Measurements from ENCODE around the gene CSF1. TPM values are rescaled to one million over a fixed set of nuclear protein-coding genes. Genes with fewer than 3 reads are reported as not detected.

The CSF1 gene
- total and polyA plus RNA-seq, 9 donors = 13.1 to 57.6 (median 44.3) TPM

DNA sequence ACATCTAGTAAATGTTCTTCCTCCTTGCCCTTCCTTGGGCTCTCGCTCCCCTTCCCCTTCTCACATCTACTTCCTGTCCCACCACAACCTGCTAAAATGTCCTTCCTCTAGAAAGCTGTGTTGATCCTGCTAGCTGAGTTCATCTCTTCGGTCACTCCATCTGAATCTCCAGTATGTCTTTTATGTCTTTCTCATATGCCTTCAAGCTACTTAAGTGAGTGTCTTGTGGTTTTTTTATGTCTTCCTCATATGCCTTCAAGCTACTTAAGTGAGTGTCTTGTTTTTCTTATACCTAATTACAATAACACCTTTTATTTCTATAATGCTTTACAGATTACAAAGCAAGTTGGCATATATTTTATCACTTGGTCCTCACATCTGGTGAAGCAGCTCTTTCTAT lies 33.9 kb downstream of the CSF1 start:
- no peak for DNase-seq

DNA sequence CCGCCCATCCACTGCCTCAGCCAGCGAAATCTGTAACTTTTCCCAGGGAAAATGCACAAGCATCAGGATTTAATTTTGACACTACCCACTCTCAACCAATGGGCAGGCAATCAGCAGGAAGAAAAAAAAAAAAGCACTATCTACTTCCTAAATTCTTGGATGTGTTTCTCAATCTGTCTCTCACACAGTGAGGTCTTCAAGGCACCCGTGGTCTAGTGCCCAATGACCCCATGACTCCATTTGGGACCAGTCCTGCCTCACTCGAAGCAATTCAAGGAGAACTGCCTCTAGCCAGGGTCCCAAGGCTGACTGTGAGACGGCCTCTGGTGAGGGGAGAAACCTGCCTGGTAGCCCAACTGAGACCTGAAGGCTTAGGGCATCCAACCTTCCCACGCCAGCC lies 35.9 kb downstream of the CSF1 start:
- Histone ChIP-seq H3K27me3 (no peaks in the 10 kb centered on the region), H3K27ac (no peak overlapping the region), H3K9me3 (no peaks in the 10 kb centered on the region), H3K36me3 (no peaks in the 10 kb centered on the region), H3K4me1 (ENCODE audit: insufficient read depth) (no peaks in the 10 kb centered on the region), H3K4me3 (no peak overlapping the region)
- intact Hi-C loops (cut with DNase I) = no loop called here
- DNase-seq = no peak
- 80 to 85% (median 83%) methylated on average over 6 of the region's 6 CpGs for WGBS, 3 donors
- no peak for TF ChIP-seq POLR2A (IDR thresholded peaks at IDR 0.05)
- no peak for TF ChIP-seq EP300 (IDR thresholded peaks at IDR 0.05)
- TF ChIP-seq, protein P1, sequence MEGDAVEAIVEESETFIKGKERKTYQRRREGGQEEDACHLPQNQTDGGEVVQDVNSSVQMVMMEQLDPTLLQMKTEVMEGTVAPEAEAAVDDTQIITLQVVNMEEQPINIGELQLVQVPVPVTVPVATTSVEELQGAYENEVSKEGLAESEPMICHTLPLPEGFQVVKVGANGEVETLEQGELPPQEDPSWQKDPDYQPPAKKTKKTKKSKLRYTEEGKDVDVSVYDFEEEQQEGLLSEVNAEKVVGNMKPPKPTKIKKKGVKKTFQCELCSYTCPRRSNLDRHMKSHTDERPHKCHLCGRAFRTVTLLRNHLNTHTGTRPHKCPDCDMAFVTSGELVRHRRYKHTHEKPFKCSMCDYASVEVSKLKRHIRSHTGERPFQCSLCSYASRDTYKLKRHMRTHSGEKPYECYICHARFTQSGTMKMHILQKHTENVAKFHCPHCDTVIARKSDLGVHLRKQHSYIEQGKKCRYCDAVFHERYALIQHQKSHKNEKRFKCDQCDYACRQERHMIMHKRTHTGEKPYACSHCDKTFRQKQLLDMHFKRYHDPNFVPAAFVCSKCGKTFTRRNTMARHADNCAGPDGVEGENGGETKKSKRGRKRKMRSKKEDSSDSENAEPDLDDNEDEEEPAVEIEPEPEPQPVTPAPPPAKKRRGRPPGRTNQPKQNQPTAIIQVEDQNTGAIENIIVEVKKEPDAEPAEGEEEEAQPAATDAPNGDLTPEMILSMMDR (IDR thresholded peaks at IDR 0.05) = no peak

More for the DNA sequence above, 33.9 kb downstream of the CSF1 start:
- no peaks in the 10 kb centered on the region for H3K36me3 ChIP-seq
- no peak overlapping the region for H3K27ac ChIP-seq
- no peaks in the 10 kb centered on the region for H3K9me3 ChIP-seq
- TF ChIP-seq EP300 (IDR thresholded peaks at IDR 0.05) (no peak), POLR2A (IDR thresholded peaks at IDR 0.05) (no peak)
- TF ChIP-seq, protein P1 (IDR thresholded peaks at IDR 0.05) = no peak
- no peak overlapping the region for H3K4me3 ChIP-seq
- no peaks in the 10 kb centered on the region for H3K4me1 ChIP-seq (ENCODE audit: insufficient read depth)
- intact Hi-C loops (cut with DNase I) = no loop called here
- WGBS, 3 donors = 95 to 99% (median 97%) methylated on average over 2 of the region's 2 CpGs
- H3K27me3 ChIP-seq = no peaks in the 10 kb centered on the region

DNA sequence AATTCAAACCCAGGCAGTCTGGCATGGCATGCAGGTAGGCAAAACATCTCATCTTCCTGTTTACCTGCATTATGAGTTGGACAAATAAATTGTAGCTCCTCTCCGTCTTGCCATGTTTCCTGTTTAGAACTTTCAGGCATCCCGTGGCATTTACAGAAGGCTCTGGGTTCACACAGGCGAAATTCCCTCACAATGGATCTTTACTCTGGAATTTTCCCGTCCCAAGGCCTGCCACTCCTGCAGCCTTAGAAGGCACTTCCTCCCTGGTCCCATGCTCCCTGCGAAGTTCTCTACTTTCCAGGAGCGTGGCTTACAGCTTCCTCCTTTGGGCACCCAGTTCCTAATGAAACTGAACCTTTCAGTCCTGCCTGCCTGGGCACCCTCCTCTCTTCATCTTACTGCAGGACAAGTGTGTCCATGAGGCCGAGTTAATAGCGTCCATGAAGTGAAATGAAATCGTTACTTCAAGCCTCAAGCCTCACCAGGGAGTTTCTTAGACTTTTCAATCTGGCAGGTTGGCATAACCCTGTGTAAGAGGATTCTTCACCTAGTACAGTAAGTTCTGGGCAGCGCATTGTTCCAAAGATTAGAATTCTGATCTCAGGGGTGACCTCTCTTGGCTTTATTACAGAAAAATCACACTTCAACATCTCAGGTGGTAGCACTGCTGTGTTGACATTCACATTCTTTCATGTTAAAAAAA lies 37.1 kb downstream of the CSF1 start:
- DNase-seq = no peak
- Histone ChIP-seq H3K9me3 (no peaks in the 10 kb centered on the region), H3K4me3 (no peak overlapping the region), H3K4me1 (ENCODE audit: insufficient read depth) (no peaks in the 10 kb centered on the region), H3K27me3 (no peaks in the 10 kb centered on the region), H3K27ac (no peak overlapping the region), H3K36me3 (no peaks in the 10 kb centered on the region)
- intact Hi-C loops (cut with DNase I) = no loop called here
- TF ChIP-seq POLR2A (IDR thresholded peaks at IDR 0.05) (no peak), EP300 (IDR thresholded peaks at IDR 0.05) (no peak)
- TF ChIP-seq, protein P1 (IDR thresholded peaks at IDR 0.05) = no peak
- 74 to 77% (median 77%) methylated on average over 10 of the region's 10 CpGs for WGBS, 3 donors

DNA sequence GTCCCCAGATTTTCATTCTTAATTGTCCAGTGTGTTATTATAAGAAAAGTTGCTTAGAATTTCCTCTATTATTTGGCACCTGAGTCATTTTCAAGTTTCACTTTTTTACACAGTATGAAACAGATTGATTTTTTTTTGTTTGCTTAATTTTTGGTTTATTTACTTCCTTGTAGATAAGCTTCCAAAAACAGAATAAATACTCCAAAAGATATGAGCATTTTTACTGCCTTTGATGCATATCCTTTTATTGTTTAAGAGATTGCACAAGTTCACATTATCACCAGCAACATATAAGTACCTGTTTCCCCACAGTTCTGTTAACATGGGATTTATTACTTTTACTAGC lies 37.6 kb downstream of the CSF1 start:
- Histone ChIP-seq H3K4me1 (ENCODE audit: insufficient read depth) (no peaks in the 10 kb centered on the region), H3K4me3 (no peak overlapping the region), H3K36me3 (no peaks in the 10 kb centered on the region), H3K27ac (no peak overlapping the region), H3K27me3 (no peaks in the 10 kb centered on the region), H3K9me3 (no peaks in the 10 kb centered on the region)
- no peak for DNase-seq
- no peak for TF ChIP-seq POLR2A (IDR thresholded peaks at IDR 0.05)
- TF ChIP-seq EP300 (IDR thresholded peaks at IDR 0.05) = no peak
- TF ChIP-seq, protein P1 (IDR thresholded peaks at IDR 0.05) = no peak
- intact Hi-C loops (cut with DNase I) = no loop called here

All from ovary (tissue), 9 donors.